Inferior parietal cortex (tissue), 1 donor: ENCODE results near the gene ZNF75A.

Source experiments
- DNase-seq: peaks from one replicate; pipeline ENCODE4 v3.0.0-alpha.2; 2016; ENCODE audit errors: extremely low spot score

ZNF75A gene

DNA sequence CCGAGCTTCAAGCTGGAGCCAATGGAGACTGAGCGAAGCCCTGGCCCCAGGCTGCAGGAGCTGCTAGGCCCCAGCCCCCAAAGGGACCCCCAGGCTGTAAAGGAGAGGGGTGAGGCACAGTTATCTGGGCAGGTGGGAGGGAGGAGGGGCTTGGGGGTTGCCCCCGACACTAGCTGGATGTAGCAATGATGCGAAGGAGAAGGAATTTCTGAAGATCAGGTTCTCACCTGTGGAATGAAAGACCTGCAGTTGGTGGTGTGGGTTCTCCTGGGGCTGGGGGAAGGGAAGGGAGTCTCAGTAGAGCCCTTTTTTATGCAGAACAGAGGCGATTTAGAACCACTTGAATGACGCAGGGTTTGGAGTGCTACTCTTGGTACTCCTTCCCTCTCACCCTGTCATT, 20.2 kb upstream of the ZNF75A start:
- no peak for DNase-seq

DNA sequence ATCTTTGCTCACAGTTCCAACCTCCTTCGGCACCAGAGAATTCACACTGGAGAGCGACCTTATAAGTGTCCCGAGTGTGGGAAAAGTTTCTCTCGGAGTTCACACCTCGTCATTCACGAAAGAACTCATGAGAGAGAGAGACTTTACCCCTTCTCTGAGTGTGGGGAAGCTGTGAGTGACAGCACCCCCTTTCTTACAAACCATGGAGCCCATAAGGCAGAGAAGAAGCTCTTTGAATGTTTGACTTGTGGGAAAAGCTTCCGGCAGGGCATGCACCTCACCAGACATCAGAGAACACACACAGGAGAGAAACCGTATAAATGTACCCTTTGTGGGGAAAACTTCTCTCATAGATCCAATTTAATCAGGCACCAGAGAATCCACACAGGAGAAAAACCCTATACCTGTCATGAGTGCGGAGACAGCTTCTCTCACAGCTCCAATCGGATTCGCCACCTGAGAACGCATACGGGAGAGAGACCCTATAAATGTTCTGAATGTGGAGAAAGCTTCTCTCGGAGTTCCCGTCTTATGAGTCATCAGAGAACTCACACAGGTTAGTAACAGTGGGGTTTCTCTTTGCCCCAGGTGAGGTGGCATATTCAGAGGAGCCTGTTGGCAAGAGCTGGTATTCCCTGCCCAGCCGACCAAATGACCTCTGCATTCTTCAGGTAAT, 15.2 kb upstream of the ZNF75A start:
- DNase-seq: no peak

GRCh38 chr16:3292604-3293003, 12.7 kb upstream of the ZNF75A start:
- DNase-seq: no peak

DNA sequence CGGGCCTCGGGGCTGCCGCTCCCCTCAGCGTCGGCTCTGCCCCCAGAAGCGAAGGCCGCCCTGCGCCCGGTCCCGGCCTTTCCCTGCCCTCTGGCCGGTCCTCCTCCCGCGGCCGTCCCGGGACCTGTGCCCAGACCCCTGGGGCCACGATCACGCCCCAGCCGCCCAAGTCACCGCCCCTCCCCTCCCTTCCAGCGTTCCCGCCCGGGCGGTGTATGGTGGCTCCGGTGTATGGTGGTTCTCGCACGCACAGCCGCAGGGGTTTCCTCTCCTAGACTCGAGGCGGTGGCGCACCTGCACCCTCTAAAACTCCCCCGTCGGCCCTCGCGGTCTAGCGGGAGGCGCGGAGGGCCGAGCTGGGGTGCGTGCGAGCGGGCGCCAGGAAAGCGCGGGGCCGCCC, 10.1 kb upstream of the ZNF75A start:
- no peak for DNase-seq

GRCh38 chr16:3295783-3296182, 9.5 kb upstream of the ZNF75A start:
- no peak for DNase-seq

- no peak for DNase-seq
Observed at GRCh38 chr16:3304370-3304769, 927 bp upstream of the ZNF75A start.

GRCh38 chr16:3306078-3306477, 781 bp downstream of the ZNF75A start:
- no peak for DNase-seq

DNA sequence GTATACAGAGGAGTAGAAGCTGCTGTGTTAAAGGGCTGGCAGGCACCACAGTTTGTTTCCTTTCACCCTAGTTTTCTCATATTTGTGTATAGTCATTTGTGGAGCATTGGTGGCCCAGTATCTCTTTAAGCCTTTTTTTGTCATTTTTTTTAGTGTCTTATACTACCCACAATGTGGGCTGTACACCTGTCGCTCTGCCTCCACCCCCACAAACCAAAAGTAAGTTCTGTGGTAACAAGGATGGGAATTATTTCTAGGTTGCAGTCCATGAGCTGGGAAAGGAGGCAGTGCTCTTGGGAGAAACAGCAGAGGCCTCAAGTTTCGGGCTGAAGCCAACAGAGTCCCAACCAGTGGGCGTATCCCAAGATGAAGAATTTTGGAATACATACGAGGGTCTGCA, 6.2 kb downstream of the ZNF75A start:
- DNase-seq: no peak

DNA sequence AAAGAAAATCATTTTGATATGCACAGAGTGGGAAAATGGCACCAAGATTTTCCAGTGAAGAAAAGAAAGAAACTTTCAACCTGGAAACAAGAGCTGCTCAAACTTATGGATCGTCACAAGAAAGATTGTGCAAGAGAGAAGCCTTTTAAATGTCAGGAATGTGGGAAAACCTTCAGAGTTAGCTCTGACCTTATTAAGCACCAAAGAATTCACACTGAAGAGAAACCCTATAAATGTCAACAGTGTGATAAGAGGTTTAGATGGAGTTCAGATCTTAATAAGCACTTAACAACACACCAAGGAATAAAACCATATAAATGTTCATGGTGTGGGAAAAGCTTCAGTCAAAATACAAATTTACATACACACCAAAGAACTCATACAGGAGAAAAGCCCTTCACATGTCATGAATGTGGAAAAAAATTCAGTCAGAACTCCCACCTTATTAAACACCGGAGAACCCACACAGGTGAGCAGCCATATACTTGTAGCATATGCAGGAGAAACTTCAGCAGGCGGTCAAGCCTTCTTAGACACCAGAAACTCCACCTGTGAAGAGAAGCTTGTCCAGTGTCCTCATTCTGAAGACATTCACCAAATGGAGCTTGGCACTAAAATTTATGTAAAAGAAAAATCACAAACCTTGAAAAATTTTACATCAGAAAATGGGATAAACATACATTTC, 12.2 kb downstream of the ZNF75A start:
- no peak for DNase-seq

GRCh38 chr16:3321816-3322215, 16.5 kb downstream of the ZNF75A start:
- no peak for DNase-seq

GRCh38 chr16:3327514-3327913, 22.2 kb downstream of the ZNF75A start:
- DNase-seq: no peak

- DNase-seq: no peak
Observed at GRCh38 chr16:3328104-3328503, 22.8 kb downstream of the ZNF75A start.

GRCh38 chr16:3328643-3329042, 23.3 kb downstream of the ZNF75A start:
- DNase-seq: no peak

GRCh38 chr16:3346041-3346440, 40.7 kb downstream of the ZNF75A start:
- no peak for DNase-seq

- no peak for DNase-seq
Observed at GRCh38 chr16:3347586-3347985, 42.3 kb downstream of the ZNF75A start.

DNA sequence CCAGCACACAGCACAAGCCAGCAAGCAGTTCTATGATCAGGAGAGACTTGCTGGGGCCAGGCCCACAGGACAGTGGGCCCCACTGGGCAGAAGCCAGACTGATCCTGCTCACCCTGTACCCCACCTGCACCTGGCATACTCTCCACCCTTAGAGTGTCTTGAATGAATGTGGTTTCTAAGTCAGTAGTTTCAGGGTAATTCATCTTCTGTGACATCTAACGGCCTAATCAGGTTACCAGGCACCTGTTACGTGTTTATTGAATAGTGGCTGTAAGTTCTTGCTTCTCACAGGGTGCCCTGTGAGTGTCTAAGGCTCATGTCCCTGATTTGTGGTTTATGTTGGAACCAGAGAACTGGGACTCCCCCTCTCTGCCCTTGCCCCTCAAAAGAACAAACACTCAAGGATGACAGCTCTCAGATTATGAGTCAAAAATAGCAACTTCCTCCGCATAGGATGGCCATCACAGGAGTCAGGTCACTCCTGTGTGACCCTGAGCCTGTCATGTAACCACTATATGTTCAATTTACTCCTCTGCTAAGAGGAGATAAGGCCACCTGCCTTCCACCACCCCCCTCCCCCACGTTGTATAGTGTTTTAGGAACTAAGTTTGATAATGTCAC, 43.4 kb downstream of the ZNF75A start:
- DNase-seq: peak; percentile 2

- no peak for DNase-seq
Observed at GRCh38 chr16:3349175-3349574, 43.9 kb downstream of the ZNF75A start.

DNA sequence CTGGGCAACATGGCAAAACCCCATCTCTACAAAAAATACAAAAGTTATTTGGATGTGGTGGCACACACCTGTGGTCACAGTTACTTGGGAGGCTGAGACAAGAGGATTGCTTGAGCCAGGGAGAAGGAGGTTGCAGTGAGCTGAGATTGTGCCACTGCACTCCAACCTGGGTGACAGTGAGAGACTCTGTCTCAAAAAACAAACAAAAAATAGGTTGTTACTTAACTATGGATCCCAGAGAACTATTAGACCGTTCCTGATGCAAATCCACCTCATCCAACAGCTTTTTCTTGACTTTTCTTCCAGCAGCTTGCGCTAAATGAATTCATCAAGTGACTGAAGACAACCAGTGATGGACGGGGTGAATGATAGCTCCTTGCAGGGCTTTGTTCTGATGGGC, 50.3 kb downstream of the ZNF75A start, which contains the start of gene OR2C1:
Gene OR2C1 (plus strand): TSS at position 301 of the 400 bp plus-strand sequence. CDS start 52 bp downstream, at position 353.
- no peak for DNase-seq

DNA sequence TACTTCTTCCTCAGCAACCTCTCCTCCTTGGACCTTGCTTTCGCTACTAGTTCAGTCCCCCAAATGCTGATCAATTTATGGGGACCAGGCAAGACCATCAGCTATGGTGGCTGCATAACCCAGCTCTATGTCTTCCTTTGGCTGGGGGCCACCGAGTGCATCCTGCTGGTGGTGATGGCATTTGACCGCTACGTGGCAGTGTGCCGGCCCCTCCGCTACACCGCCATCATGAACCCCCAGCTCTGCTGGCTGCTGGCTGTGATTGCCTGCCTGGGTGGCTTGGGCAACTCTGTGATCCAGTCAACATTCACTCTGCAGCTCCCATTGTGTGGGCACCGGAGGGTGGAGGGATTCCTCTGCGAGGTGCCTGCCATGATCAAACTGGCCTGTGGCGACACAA, 50.8 kb downstream of the ZNF75A start:
- no peak for DNase-seq

DNA sequence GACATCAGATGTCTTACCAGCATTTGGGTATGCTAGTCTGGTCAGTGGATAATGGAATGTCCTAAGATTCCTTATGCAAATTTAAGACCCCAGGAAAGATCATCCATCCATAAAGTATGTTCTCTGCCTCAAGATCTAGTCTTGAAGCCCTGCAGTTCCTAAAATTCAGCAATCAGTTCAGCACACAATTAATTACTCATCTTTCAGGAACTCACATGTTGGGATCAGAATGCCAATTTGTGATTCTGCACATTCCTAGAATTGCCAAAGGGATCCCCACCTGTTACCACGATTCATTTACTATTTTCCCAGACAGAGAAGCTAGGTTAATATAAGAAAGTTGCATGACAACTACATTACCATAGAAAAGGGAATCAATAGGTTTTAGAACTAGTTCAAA, 53.6 kb downstream of the ZNF75A start:
- DNase-seq: no peak

- DNase-seq: no peak
Observed at GRCh38 chr16:3362931-3363330, 57.6 kb downstream of the ZNF75A start.

- no peak for DNase-seq
Observed at GRCh38 chr16:3363793-3364192, 58.5 kb downstream of the ZNF75A start.

GRCh38 chr16:3364774-3365427, 59.6 kb downstream of the ZNF75A start:
- DNase-seq: peak; percentile 90
